ENCODE measurements around the gene BLZF1. TPM values are rescaled to one million over a fixed set of nuclear protein-coding genes. Genes with fewer than 3 reads are reported as not detected.
A peak's percentile ranks its signal among the peaks of the same experiment; 100 is the strongest.

The BLZF1 gene, protein sequence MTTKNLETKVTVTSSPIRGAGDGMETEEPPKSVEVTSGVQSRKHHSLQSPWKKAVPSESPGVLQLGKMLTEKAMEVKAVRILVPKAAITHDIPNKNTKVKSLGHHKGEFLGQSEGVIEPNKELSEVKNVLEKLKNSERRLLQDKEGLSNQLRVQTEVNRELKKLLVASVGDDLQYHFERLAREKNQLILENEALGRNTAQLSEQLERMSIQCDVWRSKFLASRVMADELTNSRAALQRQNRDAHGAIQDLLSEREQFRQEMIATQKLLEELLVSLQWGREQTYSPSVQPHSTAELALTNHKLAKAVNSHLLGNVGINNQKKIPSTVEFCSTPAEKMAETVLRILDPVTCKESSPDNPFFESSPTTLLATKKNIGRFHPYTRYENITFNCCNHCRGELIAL
- total RNA-seq = 26.4 to 35.8 TPM (median 30.0 TPM) in 3 replicates
- long read RNA-seq, transcript BLZF1-203 (7 exons, 2,749 nt) = major isoform, 46 of 49 reads
- long read RNA-seq, partial matches to known transcripts = 0 of 49 reads
- long read RNA-seq, other reads (novel, unspliced or antisense) = 2 of 49 reads

DNA sequence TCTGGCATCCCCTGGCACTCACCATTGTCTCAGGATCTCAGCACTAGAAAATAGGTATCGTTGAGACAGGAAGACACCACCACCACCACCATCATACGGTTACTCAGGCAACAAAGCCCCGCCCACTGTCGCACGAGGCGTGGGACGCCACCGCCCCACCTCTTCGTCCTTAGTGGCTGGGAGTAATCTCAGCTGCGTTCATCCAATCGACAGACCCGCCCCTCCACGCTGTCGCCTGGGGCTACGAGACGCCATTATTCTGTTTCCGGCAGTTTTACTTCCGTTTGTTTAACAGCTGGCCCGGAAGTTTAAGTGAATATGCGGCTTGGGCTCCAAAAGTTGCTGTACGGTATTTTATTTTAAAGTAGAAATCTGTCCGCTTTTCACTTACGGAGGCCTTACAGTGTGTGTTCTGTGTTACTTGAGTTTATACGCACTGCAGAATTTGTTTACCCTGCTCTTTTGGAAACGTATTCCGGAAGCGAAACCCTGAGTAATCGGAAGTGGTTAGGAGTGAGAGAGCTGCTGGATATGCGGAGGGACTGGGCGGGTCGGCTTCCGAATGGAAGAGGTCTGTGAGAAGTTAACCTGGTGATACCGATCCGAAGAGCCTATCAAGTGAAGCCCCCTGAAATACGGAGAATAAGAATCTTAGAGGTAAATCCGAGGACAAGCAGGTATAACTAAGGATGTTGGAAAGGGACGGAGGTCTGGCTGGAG is at the start of gene BLZF1, which contains the start of gene NME7:
Gene BLZF1 (plus strand): TSS at position 510 of the 720 bp plus-strand sequence. CDS start 1,328 bp downstream, outside the sequence.
Gene NME7 (minus strand): TSS at position 112 of the 720 bp plus-strand sequence. CDS start 87 bp downstream, at position 25.
- H3K27ac Mint-ChIP-seq (ENCODE audit: unreplicated experiment) = peak within 1 kb of the TSS; percentile 49
- TF ChIP-seq, protein P1, sequence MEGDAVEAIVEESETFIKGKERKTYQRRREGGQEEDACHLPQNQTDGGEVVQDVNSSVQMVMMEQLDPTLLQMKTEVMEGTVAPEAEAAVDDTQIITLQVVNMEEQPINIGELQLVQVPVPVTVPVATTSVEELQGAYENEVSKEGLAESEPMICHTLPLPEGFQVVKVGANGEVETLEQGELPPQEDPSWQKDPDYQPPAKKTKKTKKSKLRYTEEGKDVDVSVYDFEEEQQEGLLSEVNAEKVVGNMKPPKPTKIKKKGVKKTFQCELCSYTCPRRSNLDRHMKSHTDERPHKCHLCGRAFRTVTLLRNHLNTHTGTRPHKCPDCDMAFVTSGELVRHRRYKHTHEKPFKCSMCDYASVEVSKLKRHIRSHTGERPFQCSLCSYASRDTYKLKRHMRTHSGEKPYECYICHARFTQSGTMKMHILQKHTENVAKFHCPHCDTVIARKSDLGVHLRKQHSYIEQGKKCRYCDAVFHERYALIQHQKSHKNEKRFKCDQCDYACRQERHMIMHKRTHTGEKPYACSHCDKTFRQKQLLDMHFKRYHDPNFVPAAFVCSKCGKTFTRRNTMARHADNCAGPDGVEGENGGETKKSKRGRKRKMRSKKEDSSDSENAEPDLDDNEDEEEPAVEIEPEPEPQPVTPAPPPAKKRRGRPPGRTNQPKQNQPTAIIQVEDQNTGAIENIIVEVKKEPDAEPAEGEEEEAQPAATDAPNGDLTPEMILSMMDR (IDR thresholded peaks at IDR 0.05) = no peak
- peaks cover 32% of the 10 kb centered on the region for H3K4me1 Mint-ChIP-seq (ENCODE audit: low read depth)
- H3K4me3 Mint-ChIP-seq (ENCODE audit: unreplicated experiment) = no peak within 1 kb of the TSS
- peaks cover 10% of the 10 kb centered on the region for H3K36me3 Mint-ChIP-seq (ENCODE audit: low read depth)
- H3K9me3 Mint-ChIP-seq (ENCODE audit: low read depth) = peaks cover 3% of the 10 kb centered on the region
- H3K27me3 Mint-ChIP-seq (ENCODE audit: low read depth) = no peaks in the 10 kb centered on the region
- peak; percentile 96 for DNase-seq (ENCODE audit: low spot score)

DNA sequence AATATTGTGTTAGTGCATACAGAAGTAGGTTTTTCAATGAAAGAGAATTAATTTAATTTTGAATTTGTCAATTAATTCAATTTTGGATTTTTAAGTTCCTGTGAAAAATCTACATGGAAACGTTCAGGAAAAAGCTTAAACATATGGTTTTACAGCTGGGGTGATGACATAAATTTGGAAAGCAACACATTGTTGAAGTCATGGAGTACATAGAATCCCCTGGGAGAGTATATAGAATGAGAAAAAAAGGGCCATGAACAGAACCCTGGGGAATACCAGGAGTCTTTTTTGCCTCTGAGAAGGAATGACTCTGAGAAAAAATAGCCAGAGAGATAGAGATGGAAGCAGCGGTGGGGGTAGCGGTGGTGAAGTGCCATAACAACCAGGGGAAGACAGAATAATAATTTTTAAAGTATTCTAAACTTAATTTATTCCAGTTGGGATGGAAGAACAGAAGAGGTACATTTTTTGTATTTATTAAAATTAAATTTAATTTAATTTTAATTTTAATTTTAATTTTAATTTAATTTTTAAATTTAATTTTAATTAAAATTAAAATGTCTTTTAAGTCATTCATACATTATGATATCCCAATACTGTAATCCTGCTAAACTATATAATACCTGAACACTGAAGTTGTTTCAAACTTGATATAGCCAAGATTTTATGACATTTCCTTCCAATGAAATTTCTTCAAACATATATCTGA is 49.3 kb upstream of the BLZF1 start:
- H3K27ac Mint-ChIP-seq (ENCODE audit: unreplicated experiment) = no peak overlapping the region
- TF ChIP-seq, protein P1 (IDR thresholded peaks at IDR 0.05) = no peak
- no peak for DNase-seq (ENCODE audit: low spot score)
- H3K4me3 Mint-ChIP-seq (ENCODE audit: unreplicated experiment) = no peak overlapping the region
- no peaks in the 10 kb centered on the region for H3K36me3 Mint-ChIP-seq (ENCODE audit: low read depth)
- no peaks in the 10 kb centered on the region for H3K9me3 Mint-ChIP-seq (ENCODE audit: low read depth)
- no peaks in the 10 kb centered on the region for H3K4me1 Mint-ChIP-seq (ENCODE audit: low read depth)
- H3K27me3 Mint-ChIP-seq (ENCODE audit: low read depth) = no peaks in the 10 kb centered on the region

DNA sequence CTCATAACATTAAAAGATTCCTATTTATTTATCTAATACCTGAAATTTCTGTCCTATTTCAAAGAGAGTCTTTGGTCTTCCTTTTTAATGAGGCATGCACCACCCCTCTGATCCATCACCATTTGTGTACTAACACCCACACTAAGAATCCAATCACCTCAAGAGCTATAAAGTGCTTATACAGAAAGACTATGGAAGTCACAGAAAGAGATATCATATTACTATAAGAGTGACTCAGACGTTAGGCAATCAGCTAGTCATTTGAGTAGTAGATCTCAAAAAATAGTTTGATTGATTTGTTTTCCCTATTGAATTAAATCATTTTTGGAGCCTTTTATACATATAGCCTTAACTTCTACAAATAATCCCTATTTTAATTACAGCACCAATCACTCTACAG is 46.5 kb upstream of the BLZF1 start:
- no peaks in the 10 kb centered on the region for H3K9me3 Mint-ChIP-seq (ENCODE audit: low read depth)
- no peaks in the 10 kb centered on the region for H3K36me3 Mint-ChIP-seq (ENCODE audit: low read depth)
- TF ChIP-seq, protein P1 (IDR thresholded peaks at IDR 0.05) = no peak
- H3K27ac Mint-ChIP-seq (ENCODE audit: unreplicated experiment) = no peak overlapping the region
- H3K4me1 Mint-ChIP-seq (ENCODE audit: low read depth) = no peaks in the 10 kb centered on the region
- DNase-seq (ENCODE audit: low spot score) = no peak
- H3K4me3 Mint-ChIP-seq (ENCODE audit: unreplicated experiment) = no peak overlapping the region
- H3K27me3 Mint-ChIP-seq (ENCODE audit: low read depth) = no peaks in the 10 kb centered on the region

DNA sequence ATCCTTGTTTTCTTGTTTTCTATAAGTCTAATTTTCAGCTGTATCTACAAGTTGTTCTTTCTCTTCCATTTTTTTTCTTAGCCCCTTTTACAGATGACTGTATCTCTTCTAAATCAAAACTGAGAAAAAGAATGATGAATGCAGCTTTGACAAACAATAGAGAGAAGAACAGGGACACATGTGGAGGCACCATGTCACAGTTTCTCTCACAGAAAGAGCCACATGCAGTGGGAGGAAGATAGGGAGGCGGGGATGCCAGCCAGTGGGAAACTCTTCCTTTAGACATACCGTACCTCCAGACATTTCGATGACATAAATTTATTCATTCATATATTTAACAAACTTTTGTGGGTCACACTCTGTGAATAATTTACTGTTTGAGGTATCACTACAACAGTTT is 45.9 kb upstream of the BLZF1 start:
- H3K9me3 Mint-ChIP-seq (ENCODE audit: low read depth) = no peaks in the 10 kb centered on the region
- no peaks in the 10 kb centered on the region for H3K36me3 Mint-ChIP-seq (ENCODE audit: low read depth)
- H3K4me1 Mint-ChIP-seq (ENCODE audit: low read depth) = peaks cover 6% of the 10 kb centered on the region
- TF ChIP-seq, protein P1 (IDR thresholded peaks at IDR 0.05) = no peak
- H3K27ac Mint-ChIP-seq (ENCODE audit: unreplicated experiment) = no peak overlapping the region
- no peak overlapping the region for H3K4me3 Mint-ChIP-seq (ENCODE audit: unreplicated experiment)
- no peaks in the 10 kb centered on the region for H3K27me3 Mint-ChIP-seq (ENCODE audit: low read depth)
- no peak for DNase-seq (ENCODE audit: low spot score)
